MCF 10A (cell line): Measurements from ENCODE around the gene HBZ. TPM values are rescaled to one million over a fixed set of nuclear protein-coding genes. Genes with fewer than 3 reads are reported as not detected.
"Not testable (repeated sequence)": the region's sequence is repeated elsewhere in the genome, so short reads cannot be mapped to it uniquely, and the experiment has no call there.

Experiments used
- BruUV-seq: library from RNA; stranded (reverse); fragments of 400-500 nt; replicated peaks from 2 replicates; lab custom pipeline; 2021; lab: Mats Ljungman, UMichigan
- CTCF ChIA-PET: fragments of 300-600 bp; sonication (Branson Sonifier 250); formaldehyde crosslinking; extraction: SDS; loops from one replicate; lab custom pipeline; 2021; ENCODE audit warnings: antibody characterized with exemption, inconsistent platforms; lab: Yijun Ruan, JAX
- POLR2A ChIA-PET: fragments of 300-600, 350-650 bp; sonication (Branson Sonifier 250); formaldehyde crosslinking; extraction: SDS; loops from one replicate; lab custom pipeline; 2020; ENCODE audit warnings: antibody characterized with exemption, inconsistent platforms; lab: Yijun Ruan, JAX
- DNase-seq: peaks from one replicate; pipeline ENCODE4 v3.0.0-alpha.2; 2018; ENCODE audit not compliant: unreplicated experiment
- H3K27ac Mint-ChIP-seq: one replicate; pipeline ENCODE4 v1.8.0; 2022; ENCODE audit warnings: mild to moderate bottlenecking, low read depth, mixed read lengths; ENCODE audit not compliant: unreplicated experiment
- H3K27me3 Mint-ChIP-seq: one replicate; pipeline ENCODE4 v1.8.0; 2022; ENCODE audit warnings: mixed read lengths; ENCODE audit not compliant: insufficient read depth, unreplicated experiment
- H3K36me3 Mint-ChIP-seq: one replicate; pipeline ENCODE4 v1.8.0; 2022; ENCODE audit warnings: mild to moderate bottlenecking, moderate library complexity, mixed read lengths; ENCODE audit not compliant: insufficient read depth, unreplicated experiment
- H3K4me1 Mint-ChIP-seq: one replicate; pipeline ENCODE4 v1.8.0; 2022; ENCODE audit warnings: mixed read lengths; ENCODE audit not compliant: insufficient read depth, unreplicated experiment
- H3K4me3 Mint-ChIP-seq: one replicate; pipeline ENCODE4 v1.8.0; 2022; ENCODE audit warnings: mild to moderate bottlenecking, moderate library complexity, mixed read lengths; ENCODE audit not compliant: unreplicated experiment
- H3K9me3 Mint-ChIP-seq: one replicate; pipeline ENCODE4 v1.8.0; 2022; ENCODE audit warnings: mixed read lengths; ENCODE audit not compliant: unreplicated experiment
- intact Hi-C: fragments of 100-400 bp; cut with micrococcal nuclease; formaldehyde crosslinking; loops from 2 replicates; pipeline ENCODE4 v1.14.1; 2022
- total RNA-seq: library from RNA; stranded (reverse); gene quantifications from 2 replicates; pipeline ENCODE4 v1.2.3, GENCODE V29; 2022
- TF ChIP-seq, protein P1 (sequence below): fragments of 200-600 bp; IDR thresholded peaks from one replicate; pipeline ENCODE4 v1.8.0; 2022; ENCODE audit warnings: antibody characterized with exemption, mild to moderate bottlenecking; ENCODE audit not compliant: unreplicated experiment

HBZ gene
- total RNA-seq, 1 experiment from 2014 or later = not detected

DNA sequence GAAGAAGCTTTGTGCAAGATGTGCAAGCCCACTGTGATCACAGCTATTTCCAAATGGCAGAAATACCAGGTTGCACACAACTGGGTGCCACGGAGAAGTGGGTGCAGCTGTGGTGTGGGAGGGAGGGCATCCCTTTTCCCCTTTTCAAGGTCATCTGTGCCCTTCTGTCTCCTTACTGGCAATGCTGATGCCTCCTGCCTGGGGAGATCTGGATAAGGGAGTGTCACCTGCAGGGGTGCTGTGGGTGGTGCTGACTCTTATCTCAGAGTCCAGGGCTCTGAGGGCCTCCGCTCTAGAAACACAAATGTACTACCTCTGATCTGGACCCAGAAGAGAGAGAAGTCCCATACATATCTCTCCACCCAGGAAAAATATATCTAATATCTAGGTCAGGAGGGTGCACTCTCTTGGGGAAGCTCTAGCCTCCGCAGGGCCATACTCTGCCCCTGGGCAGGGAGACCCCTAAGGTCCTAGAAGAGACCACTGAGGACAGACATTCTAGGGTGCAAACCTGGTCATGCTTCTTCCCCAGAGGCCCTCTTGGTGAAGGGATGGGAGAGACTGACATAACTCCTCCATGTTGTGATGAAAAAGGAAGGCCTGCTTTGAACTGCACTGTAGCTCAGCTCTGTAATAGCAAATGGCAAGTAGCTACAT, 32.5 kb upstream of the HBZ start:
- no peaks in the 10 kb centered on the region for H3K9me3 Mint-ChIP-seq
- CTCF ChIA-PET = interaction anchor here (1.7 to 2.1 kb wide), 2 partner anchors 13 to 243 kb away, joined by 5 to 8 read pairs; no protein-coding TSS in a partner anchor
- H3K36me3 Mint-ChIP-seq = peaks cover 58% of the 10 kb centered on the region
- H3K4me3 Mint-ChIP-seq = no peak overlapping the region
- H3K27me3 Mint-ChIP-seq = no peaks in the 10 kb centered on the region
- BruUV-seq = no TSS peak
- no peaks in the 10 kb centered on the region for H3K4me1 Mint-ChIP-seq
- POLR2A ChIA-PET = interaction anchor here (1.2 kb wide), 1 partner anchor 16 kb away, joined by 4 read pairs; no protein-coding TSS in a partner anchor
- intact Hi-C loops = no loop called here
- H3K27ac Mint-ChIP-seq = no peak overlapping the region
- TF ChIP-seq, protein P1, sequence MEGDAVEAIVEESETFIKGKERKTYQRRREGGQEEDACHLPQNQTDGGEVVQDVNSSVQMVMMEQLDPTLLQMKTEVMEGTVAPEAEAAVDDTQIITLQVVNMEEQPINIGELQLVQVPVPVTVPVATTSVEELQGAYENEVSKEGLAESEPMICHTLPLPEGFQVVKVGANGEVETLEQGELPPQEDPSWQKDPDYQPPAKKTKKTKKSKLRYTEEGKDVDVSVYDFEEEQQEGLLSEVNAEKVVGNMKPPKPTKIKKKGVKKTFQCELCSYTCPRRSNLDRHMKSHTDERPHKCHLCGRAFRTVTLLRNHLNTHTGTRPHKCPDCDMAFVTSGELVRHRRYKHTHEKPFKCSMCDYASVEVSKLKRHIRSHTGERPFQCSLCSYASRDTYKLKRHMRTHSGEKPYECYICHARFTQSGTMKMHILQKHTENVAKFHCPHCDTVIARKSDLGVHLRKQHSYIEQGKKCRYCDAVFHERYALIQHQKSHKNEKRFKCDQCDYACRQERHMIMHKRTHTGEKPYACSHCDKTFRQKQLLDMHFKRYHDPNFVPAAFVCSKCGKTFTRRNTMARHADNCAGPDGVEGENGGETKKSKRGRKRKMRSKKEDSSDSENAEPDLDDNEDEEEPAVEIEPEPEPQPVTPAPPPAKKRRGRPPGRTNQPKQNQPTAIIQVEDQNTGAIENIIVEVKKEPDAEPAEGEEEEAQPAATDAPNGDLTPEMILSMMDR = no peak
- no peak for DNase-seq

DNA sequence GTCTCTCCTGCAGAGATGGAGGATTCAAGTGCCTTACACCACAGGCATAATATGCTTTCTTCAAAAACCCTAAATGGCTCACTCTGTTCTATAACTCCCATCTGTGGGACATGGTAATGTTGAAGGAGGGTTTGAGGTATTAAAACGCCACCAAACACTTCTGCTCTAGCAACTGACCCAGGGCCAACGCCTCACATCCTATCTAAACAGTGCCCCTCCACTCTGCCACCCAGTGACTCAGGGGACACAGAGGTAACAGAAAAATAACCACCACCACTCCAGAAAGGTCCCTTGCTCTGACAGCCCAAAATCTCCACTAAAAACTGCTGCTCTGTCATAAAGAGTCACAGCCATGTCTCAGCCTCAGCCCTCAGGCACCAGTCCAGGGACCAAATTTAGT, 31.7 kb upstream of the HBZ start:
- H3K4me1 Mint-ChIP-seq = no peaks in the 10 kb centered on the region
- TF ChIP-seq, protein P1 = no peak
- H3K36me3 Mint-ChIP-seq = peaks cover 52% of the 10 kb centered on the region
- POLR2A ChIA-PET = no interaction called here
- BruUV-seq = no TSS peak
- no peaks in the 10 kb centered on the region for H3K27me3 Mint-ChIP-seq
- H3K4me3 Mint-ChIP-seq = no peak overlapping the region
- no peaks in the 10 kb centered on the region for H3K9me3 Mint-ChIP-seq
- intact Hi-C loops = no loop called here
- CTCF ChIA-PET = interaction anchor here (2.1 kb wide), 1 partner anchor 14 kb away, joined by 8 read pairs; no protein-coding TSS in a partner anchor
- no peak overlapping the region for H3K27ac Mint-ChIP-seq
- DNase-seq = no peak

DNA sequence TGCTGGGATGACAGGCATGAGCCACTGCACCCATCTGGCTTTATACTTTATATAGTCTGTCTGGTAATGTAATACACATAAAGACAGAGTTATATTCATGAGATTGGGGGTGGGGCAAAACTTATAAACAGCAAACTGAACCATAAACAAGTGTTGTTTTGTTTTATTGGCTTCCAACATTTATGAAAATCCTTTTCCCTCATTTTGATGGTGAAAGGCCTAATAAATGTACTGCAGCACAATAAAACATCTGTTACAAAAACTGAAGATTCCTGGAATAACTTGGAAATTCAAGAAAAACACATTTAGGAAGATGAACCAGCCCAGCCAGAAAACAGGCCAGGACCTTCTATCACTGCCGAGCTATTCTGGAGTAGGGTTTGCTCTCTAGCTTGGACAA, 30.1 kb upstream of the HBZ start:
- no peak overlapping the region for H3K27ac Mint-ChIP-seq
- H3K4me1 Mint-ChIP-seq = no peaks in the 10 kb centered on the region
- no TSS peak for BruUV-seq
- H3K9me3 Mint-ChIP-seq = no peaks in the 10 kb centered on the region
- POLR2A ChIA-PET = interaction anchor here (0.9 kb wide), 1 partner anchor 12 kb away, joined by 3 read pairs; no protein-coding TSS in a partner anchor
- CTCF ChIA-PET = interaction anchor here (0.7 to 1.4 kb wide), 3 partner anchors 7 to 19 kb away, joined by 3 to 9 read pairs (median 4); no protein-coding TSS in a partner anchor
- H3K27me3 Mint-ChIP-seq = no peaks in the 10 kb centered on the region
- TF ChIP-seq, protein P1 = no peak
- H3K4me3 Mint-ChIP-seq = no peak overlapping the region
- DNase-seq = no peak
- intact Hi-C loops = no loop called here
- peaks cover 41% of the 10 kb centered on the region for H3K36me3 Mint-ChIP-seq

DNA sequence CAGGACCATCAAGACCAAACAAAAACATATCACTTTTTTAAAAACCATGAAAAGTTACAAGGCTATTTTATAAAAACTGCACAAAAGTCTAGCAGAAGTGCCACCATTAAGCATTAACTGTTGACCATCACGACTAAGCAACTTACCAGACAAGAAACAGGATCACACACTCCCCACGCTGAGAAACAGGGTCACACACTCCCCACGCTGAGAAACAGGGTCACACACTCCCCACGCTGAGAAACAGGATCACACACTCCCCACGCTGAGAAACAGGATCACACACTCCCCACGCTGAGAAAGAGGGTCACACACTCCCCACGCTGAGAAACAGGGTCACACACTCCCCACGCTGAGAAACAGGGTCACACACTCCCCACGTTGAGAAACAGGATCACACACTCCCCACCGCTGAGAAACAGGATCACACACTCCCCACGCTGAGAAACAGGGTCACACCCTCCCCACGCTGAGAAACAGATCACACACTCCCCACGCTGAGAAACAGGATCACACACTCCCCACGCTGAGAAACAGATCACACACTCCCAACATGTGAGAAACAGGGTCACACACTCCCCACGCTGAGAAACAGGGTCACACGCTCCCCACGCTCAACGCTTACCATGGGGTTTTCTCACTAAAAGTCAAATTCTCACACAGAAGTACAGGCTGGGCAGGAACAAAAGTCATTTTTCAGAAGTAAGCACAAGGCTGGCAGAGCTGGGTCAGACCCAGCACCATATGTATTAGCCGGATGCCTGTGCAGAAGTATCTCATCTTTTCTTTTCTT, 28.7 kb upstream of the HBZ start:
- BruUV-seq, H3K4me1 Mint-ChIP-seq, H3K9me3 Mint-ChIP-seq, H3K27ac Mint-ChIP-seq, H3K27me3 Mint-ChIP-seq, DNase-seq, POLR2A ChIA-PET, intact Hi-C loops, H3K4me3 Mint-ChIP-seq: not testable (repeated sequence)
- CTCF ChIA-PET = interaction anchor here (1.4 to 2.2 kb wide), 2 partner anchors 16 to 17 kb away, joined by 9 read pairs; no protein-coding TSS in a partner anchor
- peaks cover 43% of the 10 kb centered on the region for H3K36me3 Mint-ChIP-seq
